IMR-90 (cell line): Measurements from ENCODE around the gene MRPS9. TPM values are rescaled to one million over a fixed set of nuclear protein-coding genes. Genes with fewer than 3 reads are reported as not detected.

Experiments
- ATAC-seq: fragments of 200-7000 bp; cut with Tn5 transposase; 2 replicates; pipeline ENCODE4 v1.9.1; 2020; ENCODE audit warnings: low read depth, mild to moderate bottlenecking, moderate library complexity
- BruUV-seq: library from RNA; stranded (reverse); fragments of 400-500 nt; replicated peaks from 2 replicates; lab custom pipeline; 2021; lab: Mats Ljungman, UMichigan
- CTCF ChIA-PET: fragments of 300-600 bp; formaldehyde crosslinking; extraction: SDS; loops from one replicate; lab custom pipeline; 2021; ENCODE audit warnings: antibody characterized with exemption; lab: Yijun Ruan, JAX
- POLR2A ChIA-PET: fragments of 300-600 bp; sonication (Branson Sonifier 250); formaldehyde crosslinking; loops from one replicate; lab custom pipeline; 2022; ENCODE audit warnings: antibody characterized with exemption; ENCODE audit not compliant: unreplicated experiment; lab: Charles Lee
- DNase-seq: peaks from one replicate; pipeline ENCODE4 v3.0.0; 2013
- H2AFZ ChIP-seq: replicated peaks from 2 replicates; pipeline ENCODE3; 2013; ENCODE audit warnings: low read length, mild to moderate bottlenecking; ENCODE audit not compliant: poor library complexity
- H2AK5ac ChIP-seq: 2 replicates; pipeline ENCODE4 v1.6.1; 2013; ENCODE audit warnings: low read depth, low read length, inconsistent platforms
- H2AK9ac ChIP-seq: replicated peaks from 2 replicates; pipeline ENCODE3; 2013; ENCODE audit warnings: mild to moderate bottlenecking, low read depth, low read length, moderate library complexity; ENCODE audit not compliant: poor library complexity
- H2BK120ac ChIP-seq: 2 replicates; pipeline ENCODE4 v1.6.1; 2013; ENCODE audit warnings: low read depth, low read length, inconsistent platforms
- H2BK15ac ChIP-seq: 3 replicates; pipeline ENCODE4 v1.6.1; 2013; ENCODE audit warnings: low read depth, low read length, inconsistent platforms
- H2BK20ac ChIP-seq: 2 replicates; pipeline ENCODE4 v1.6.1; 2013; ENCODE audit warnings: low read depth, mild to moderate bottlenecking, inconsistent platforms, low read length, moderate library complexity
- H2BK5ac ChIP-seq: 2 replicates; pipeline ENCODE4 v1.6.1; 2013; ENCODE audit warnings: mild to moderate bottlenecking, low read depth, low read length, inconsistent platforms; ENCODE audit not compliant: poor library complexity, severe bottlenecking
- H3K14ac ChIP-seq: replicated peaks from 2 replicates; pipeline ENCODE4 v1.6.1; 2013; ENCODE audit warnings: low read depth, low read length, inconsistent platforms
- H3K18ac ChIP-seq: 2 replicates; pipeline ENCODE4 v1.6.1; 2013; ENCODE audit warnings: low read depth, low read length, control low read depth
- H3K23ac ChIP-seq: 2 replicates; pipeline ENCODE4 v1.6.1; 2013; ENCODE audit warnings: low read depth, low read length, inconsistent platforms
- H3K27ac ChIP-seq: 2 replicates; pipeline ENCODE4 v1.5.1; 2013; ENCODE audit warnings: mild to moderate bottlenecking, control low read depth, low read length; ENCODE audit not compliant: insufficient read depth
- H3K27me3 ChIP-seq: 2 replicates; pipeline ENCODE4 v1.6.1; 2013; ENCODE audit warnings: low read length; ENCODE audit not compliant: control insufficient read depth, insufficient read depth
- H3K36me3 ChIP-seq: 2 replicates; pipeline ENCODE4 v1.6.1; 2013; ENCODE audit warnings: low read length, mixed read lengths; ENCODE audit not compliant: control insufficient read depth, insufficient read depth
- H3K4ac ChIP-seq: 2 replicates; pipeline ENCODE4 v1.6.1; 2013; ENCODE audit warnings: low read depth, low read length, inconsistent platforms
- H3K4me1 ChIP-seq: 2 replicates; pipeline ENCODE4 v1.6.1; 2013; ENCODE audit warnings: low read length, mixed read lengths; ENCODE audit not compliant: control insufficient read depth, insufficient read depth
- H3K4me2 ChIP-seq: 2 replicates; pipeline ENCODE4 v1.6.1; 2013; ENCODE audit warnings: low read depth, mild to moderate bottlenecking, control low read depth, low read length, moderate library complexity
- H3K4me3 ChIP-seq: 2 replicates; pipeline ENCODE4 v1.5.1; 2013; ENCODE audit warnings: low read depth, mild to moderate bottlenecking, control low read depth, low read length, moderate library complexity; ENCODE audit not compliant: insufficient read depth
- H3K56ac ChIP-seq: 2 replicates; pipeline ENCODE4 v1.6.1; 2013; ENCODE audit warnings: low read length, inconsistent platforms; ENCODE audit not compliant: insufficient read depth; ENCODE audit errors: extremely low read depth
- H3K79me1 ChIP-seq, 2 experiments: 2 replicates each; pipeline ENCODE4 v1.6.1; 2013; ENCODE audit warnings: low read length in 2 of 2, inconsistent platforms in 1 of 2, low read depth in 1 of 2
- H3K9ac ChIP-seq: 2 replicates; pipeline ENCODE4 v1.6.1; 2013; ENCODE audit warnings: low read depth, low read length, control low read depth
- H3K9me1 ChIP-seq: 2 replicates; pipeline ENCODE4 v1.6.1; 2013; ENCODE audit warnings: low read length, inconsistent platforms; ENCODE audit not compliant: insufficient read depth
- H3K9me3 ChIP-seq: 2 replicates; pipeline ENCODE4 v1.6.1; 2013; ENCODE audit warnings: low read length; ENCODE audit not compliant: control insufficient read depth, insufficient read depth
- H4K20me1 ChIP-seq: 2 replicates; pipeline ENCODE4 v1.6.1; 2013; ENCODE audit warnings: low read length, inconsistent platforms; ENCODE audit not compliant: insufficient read depth
- H4K5ac ChIP-seq: 2 replicates; pipeline ENCODE4 v1.6.1; 2013; ENCODE audit warnings: mild to moderate bottlenecking, low read depth, low read length, control low read depth
- H4K8ac ChIP-seq, 2 experiments: 2 replicates each; pipeline ENCODE4 v1.6.1; 2013; ENCODE audit warnings: low read depth in 2 of 2, low read length in 2 of 2, control low read depth in 1 of 2, inconsistent platforms in 1 of 2
- H4K91ac ChIP-seq: 2 replicates; pipeline ENCODE4 v1.6.1; 2013; ENCODE audit warnings: low read depth, low read length, inconsistent platforms; ENCODE audit not compliant: insufficient read depth
- BHLHE40 ChIP-seq: fragments of 150-350 bp; IDR thresholded peaks from 2 replicates; pipeline ENCODE4 v1.6.1; 2016; ENCODE audit warnings: mild to moderate bottlenecking, low read depth, low read length
- CEBPB ChIP-seq: IDR thresholded peaks from 2 replicates; pipeline ENCODE4 v1.6.1; 2012; ENCODE audit warnings: low read depth, low read length, improper control_type of control experiment
- CHD1 ChIP-seq: IDR thresholded peaks from 2 replicates; pipeline ENCODE4 v1.6.1; 2012; ENCODE audit warnings: low read depth, low read length, improper control_type of control experiment
- CTCF ChIP-seq: conservative IDR thresholded peaks from 2 replicates; pipeline ENCODE4 v1.5.1; 2012; ENCODE audit warnings: mild to moderate bottlenecking, low read depth, low read length, improper control_type of control experiment
- ELK1 ChIP-seq: fragments of 150-350 bp; IDR thresholded peaks from 2 replicates; pipeline ENCODE4 v1.6.1; 2016; ENCODE audit warnings: low read depth, mild to moderate bottlenecking, low read length, moderate library complexity, borderline replicate concordance
- FOS ChIP-seq: fragments of 150-350 bp; IDR thresholded peaks from 2 replicates; pipeline ENCODE4 v1.6.1; 2016; ENCODE audit warnings: low read depth, low read length
- MAFK ChIP-seq: IDR thresholded peaks from 2 replicates; pipeline ENCODE4 v1.6.1; 2012; ENCODE audit warnings: low read depth, low read length, improper control_type of control experiment
- MAZ ChIP-seq: IDR thresholded peaks from 2 replicates; pipeline ENCODE4 v1.6.1; 2012; ENCODE audit warnings: low read depth, mild to moderate bottlenecking, low read length, improper control_type of control experiment, moderate library complexity, borderline replicate concordance
- MXI1 ChIP-seq: IDR thresholded peaks from 2 replicates; pipeline ENCODE4 v1.6.1; 2012; ENCODE audit warnings: low read depth, mild to moderate bottlenecking, low read length, moderate library complexity, borderline replicate concordance
- NFE2L2 ChIP-seq: fragments of 150-350 bp; IDR thresholded peaks from 2 replicates; pipeline ENCODE4 v1.6.1; 2016; ENCODE audit warnings: low read depth, mild to moderate bottlenecking, low read length
- POLR2A ChIP-seq: IDR thresholded peaks from 2 replicates; pipeline ENCODE4 v1.6.1; 2012; ENCODE audit warnings: mild to moderate bottlenecking, low read depth, low read length
- RAD21 ChIP-seq: IDR thresholded peaks from 2 replicates; pipeline ENCODE4 v1.6.1; 2012; ENCODE audit warnings: low read length, improper control_type of control experiment
- RCOR1 ChIP-seq: IDR thresholded peaks from 2 replicates; pipeline ENCODE4 v1.6.1; 2012; ENCODE audit warnings: mild to moderate bottlenecking, low read length, improper control_type of control experiment; ENCODE audit not compliant: insufficient replicate concordance
- RFX5 ChIP-seq: IDR thresholded peaks from 2 replicates; pipeline ENCODE4 v1.8.0; 2012; ENCODE audit warnings: low read depth, mild to moderate bottlenecking, low read length, moderate library complexity
- SMC3 ChIP-seq: fragments of 150-350 bp; IDR thresholded peaks from 2 replicates; pipeline ENCODE4 v1.6.1; 2016; ENCODE audit warnings: low read depth, mild to moderate bottlenecking, antibody characterized with exemption, low read length, moderate library complexity
- USF2 ChIP-seq: fragments of 150-350 bp; IDR thresholded peaks from 2 replicates; pipeline ENCODE4 v1.6.1; 2017; ENCODE audit warnings: mild to moderate bottlenecking, antibody characterized with exemption, low read length, low read depth
- WGBS, 2 experiments: methylation state at CpG; one replicate each; pipeline versions ENCODE4 v1.1.5 to v1.1.7; 2013; ENCODE audit warnings: missing lambda C conversion rate in 2 of 2; ENCODE audit not compliant: insufficient read length in 1 of 2; ENCODE audit errors: extremely low coverage in 2 of 2; 5-methylcytosine and 5-hydroxymethylcytosine counted together
- dilution Hi-C: fragments of 300-500 bp; cut with HindIII; formaldehyde crosslinking; loops from one replicate; pipeline ENCODE4 v1.14.3; 2018; ENCODE audit warnings: low sequenced_read_pairs; ENCODE audit not compliant: unreplicated experiment
- in situ Hi-C: fragments of 300-500 bp; cut with MboI; formaldehyde crosslinking; loops from 3 replicates; pipeline ENCODE4 v1.14.3; 2019; ENCODE audit warnings: low sequenced_read_pairs, inconsistent platforms, mixed read lengths
- intact Hi-C: fragments of 100-400 bp; cut with micrococcal nuclease; formaldehyde crosslinking; loops from 2 replicates; pipeline ENCODE4 v1.10.0; 2022
- polyA plus RNA-seq, 3 experiments: library from polyadenylated mRNA; depleted of rRNA; stranded (reverse); fragments of >200 nt; gene quantifications; 2 replicates each; pipeline ENCODE4 v1.2.3, GENCODE V29; 2012; ENCODE audit warnings: low replicate concordance in 1 of 3
- total RNA-seq: library from RNA; depleted of rRNA; stranded (reverse); fragments of >200 nt; gene quantifications from 2 replicates; pipeline ENCODE4 v1.2.3, GENCODE V29; 2012

Gene MRPS9
- total and polyA plus RNA-seq, 2 of the 4 experiments (the other 2 are of a cell fraction): 20.6 to 27.7 TPM

- in situ Hi-C loops (no loop called here), intact Hi-C loops (no loop called here), dilution Hi-C loops (no loop called here)
- no peaks in the 10 kb centered on the region for H3K79me1 ChIP-seq
- POLR2A ChIA-PET: no interaction called here
- no peak overlapping the region for H3K14ac ChIP-seq
- no peaks in the 10 kb centered on the region for H3K9me3 ChIP-seq
- H4K5ac ChIP-seq: no peak overlapping the region
- peaks cover 37% of the 10 kb centered on the region for H3K27me3 ChIP-seq
- no peak overlapping the region for H4K8ac ChIP-seq
- H3K56ac ChIP-seq: no peak overlapping the region
- no peak overlapping the region for H2BK15ac ChIP-seq
- H2AFZ ChIP-seq: no peak overlapping the region
- no peak overlapping the region for H2BK5ac ChIP-seq
- ATAC-seq: no peak
- no peaks in the 10 kb centered on the region for H3K36me3 ChIP-seq
- H3K4me2 ChIP-seq: no peak overlapping the region
- WGBS, 2 experiments: no CpG with 5 or more reads among the region's 6 CpGs
- H2BK120ac ChIP-seq: no peak overlapping the region
- CTCF ChIA-PET: no interaction called here
- H3K18ac ChIP-seq: no peak overlapping the region
- H3K23ac ChIP-seq: no peak overlapping the region
- H4K20me1 ChIP-seq: no peaks in the 10 kb centered on the region
- H3K4ac ChIP-seq: no peak overlapping the region
- no peaks in the 10 kb centered on the region for H3K4me1 ChIP-seq
- H4K91ac ChIP-seq: no peak overlapping the region
- H3K27ac ChIP-seq: no peak overlapping the region
- DNase-seq: no peak
- no peak overlapping the region for H3K4me3 ChIP-seq
- no peak overlapping the region for H2BK20ac ChIP-seq
- no peak overlapping the region for H3K9ac ChIP-seq
- no TSS peak for BruUV-seq
- TF ChIP-seq NFE2L2 (no peak), RFX5 (no peak), RCOR1 (no peak), USF2 (no peak), MAZ (no peak), RAD21 (no peak), MXI1 (no peak), CHD1 (no peak), CTCF (no peak), SMC3 (no peak), MAFK (no peak), CEBPB (no peak), ELK1 (no peak), FOS (no peak), BHLHE40 (no peak), POLR2A (no peak)
- H3K9me1 ChIP-seq: no peaks in the 10 kb centered on the region
- no peak overlapping the region for H2AK5ac ChIP-seq
- no peak overlapping the region for H2AK9ac ChIP-seq
Observed at GRCh38 chr2:105139556-105140239, 101.8 kb downstream of the MRPS9 start.
